Measurements from ENCODE around the gene CALCR. TPM values are rescaled to one million over a fixed set of nuclear protein-coding genes. Genes with fewer than 3 reads are reported as not detected.

Gene CALCR
- total RNA-seq, 1 experiment from 2014 or later, result 0.10 TPM

DNA sequence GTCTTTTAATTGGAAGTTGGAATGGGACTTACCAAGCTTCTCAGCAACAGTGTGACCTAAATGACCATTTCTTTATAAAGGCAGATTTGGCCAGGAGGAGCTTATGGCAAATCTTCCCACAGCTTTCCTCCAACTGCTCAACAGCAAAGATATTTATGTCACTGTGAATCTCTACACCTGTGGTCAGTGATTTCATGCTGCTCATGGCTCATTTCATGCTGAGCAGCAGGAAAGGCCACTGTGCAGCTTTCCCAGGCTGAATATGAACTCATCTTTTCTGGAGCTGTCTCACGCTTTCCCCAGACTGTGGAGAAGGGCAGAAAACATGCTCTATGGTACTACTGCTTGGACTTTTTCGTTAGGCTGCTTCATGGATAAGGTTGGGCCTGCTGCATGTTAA lies 29.8 kb downstream of the CALCR start:
- no TSS peak for BruUV-seq (replicated peaks)
- ChIA-PET POLR2A (no interaction called here), CTCF (no interaction called here), RAD21 (ENCODE audit: low non-redundant PET in 1 of 2, low total read pairs in 2 of 2, uncharacterized antibody in 2 of 2, unreplicated experiment in 2 of 2) (no interaction called here)
- DNase-seq (ENCODE audit: low read depth, low spot score) (no peak), ATAC-seq (no peak)
- H3K4me2 ChIP-seq (ENCODE audit: low read length), result no peak overlapping the region
- no peaks in the 10 kb centered on the region; the same call in 1 of the 2 replicates for H3K27me3 ChIP-seq (ENCODE audit: insufficient read depth, low read length)
- H3K9me2 ChIP-seq (ENCODE audit: insufficient read depth), result no peaks in the 10 kb centered on the region
- no peak overlapping the region for H2AFZ ChIP-seq (ENCODE audit: low read depth, low read length, poor library complexity, severe bottlenecking)
- H4K20me1 ChIP-seq (ENCODE audit: insufficient read depth), result no peaks in the 10 kb centered on the region
- no peaks in the 10 kb centered on the region for H3K9me3 ChIP-seq (ENCODE audit: control insufficient read depth in 1 of 2, insufficient read depth in 1 of 2, low read depth in 1 of 2, low read length in 2 of 2)
- intact Hi-C loops (cut with micrococcal nuclease), result no loop called here
- H3K4me1 ChIP-seq (ENCODE audit: control insufficient read depth in 1 of 2, insufficient read depth in 2 of 2, low read length in 2 of 2), result no peaks in the 10 kb centered on the region
- no peak overlapping the region for H3K27ac ChIP-seq (ENCODE audit: low read depth, low read length)
- no peak overlapping the region for H3K4me3 ChIP-seq (replicated peaks in 1 of 2; ENCODE audit: low read depth in 1 of 2, low read length in 2 of 2)
- no peaks in the 10 kb centered on the region for H3K79me2 ChIP-seq (ENCODE audit: insufficient read depth, low read length)
- TF ChIP-seq ZFX (IDR thresholded peaks at IDR 0.05), result no peak
- no peak for TF ChIP-seq ELF1 (IDR thresholded peaks at IDR 0.05; ENCODE audit: borderline replicate concordance, low read depth)
- TF ChIP-seq YY1 (IDR thresholded peaks at IDR 0.05; ENCODE audit: extremely low read depth, insufficient replicate concordance, low read depth, low read length), result no peak
- TF ChIP-seq, protein P1, sequence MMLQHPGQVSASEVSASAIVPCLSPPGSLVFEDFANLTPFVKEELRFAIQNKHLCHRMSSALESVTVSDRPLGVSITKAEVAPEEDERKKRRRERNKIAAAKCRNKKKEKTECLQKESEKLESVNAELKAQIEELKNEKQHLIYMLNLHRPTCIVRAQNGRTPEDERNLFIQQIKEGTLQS (IDR thresholded peaks at IDR 0.05), result no peak
- TF ChIP-seq POLR2A (IDR thresholded peaks at IDR 0.05; ENCODE audit: borderline replicate concordance, extremely low read depth, insufficient read depth, insufficient read length), result no peak
- no peak for TF ChIP-seq ZNF274 (IDR thresholded peaks at IDR 0.05; ENCODE audit: low read depth, low read length)
- no peak for TF ChIP-seq JUND (IDR thresholded peaks at IDR 0.05)
- TF ChIP-seq SIN3A (IDR thresholded peaks at IDR 0.05; ENCODE audit: low read depth), result no peak
- TF ChIP-seq FOSL1 (IDR thresholded peaks at IDR 0.05; ENCODE audit: low read depth), result no peak
- no peak for TF ChIP-seq EZH2 (IDR thresholded peaks at IDR 0.05)
- TF ChIP-seq MAX (IDR thresholded peaks at IDR 0.05), result no peak
- TF ChIP-seq REST (IDR thresholded peaks at IDR 0.05; ENCODE audit: low read depth), result no peak
- TF ChIP-seq EGR1 (IDR thresholded peaks at IDR 0.05; ENCODE audit: low read depth), result no peak
- TF ChIP-seq RAD21 (IDR thresholded peaks at IDR 0.05; ENCODE audit: low read depth), result no peak
- TF ChIP-seq CBX3 (IDR thresholded peaks at IDR 0.05; ENCODE audit: low read depth), result no peak
- no peak for TF ChIP-seq SRF (IDR thresholded peaks at IDR 0.05; ENCODE audit: low read depth)
- TF ChIP-seq CEBPB (IDR thresholded peaks at IDR 0.05; ENCODE audit: low read depth), result no peak
- no peak overlapping the region for H3K9ac ChIP-seq (ENCODE audit: low read length)
- no peaks in the 10 kb centered on the region for H3K36me3 ChIP-seq (ENCODE audit: control insufficient read depth in 1 of 2, insufficient read depth in 2 of 2, low read length in 2 of 2)
